Skeletal muscle tissue (tissue), 2 donors: ENCODE results near the gene STRN3. TPM values are rescaled to one million over a fixed set of nuclear protein-coding genes. Genes with fewer than 3 reads are reported as not detected.

ENCODE experiments used
- small RNA-seq: library from RNA; depleted of rRNA; stranded (forward); fragments of <200 nt; gene quantifications from one replicate; pipeline ENCODE3, GENCODE V24; 2014
- total RNA-seq: library from RNA; depleted of rRNA; stranded (reverse); fragments of >200 nt; gene quantifications from one replicate; pipeline ENCODE4 v1.2.3, GENCODE V29; 2014

Gene STRN3
- total RNA-seq, 1 donor from 2014 or later = 69.9 TPM

Small RNAs within 50 kb of the gene (small RNA-seq; reads per million reads assigned to genes)
- not detected for gene HIGD1AP17
- 0.60 reads per million, percentile 67 among the genes with 10 or more reads in this experiment for gene MIR624

Other genes with a start within 250 kb of the STRN3 start
- gene COCH, start 151.8 kb downstream of the STRN3 start, total RNA-seq = 3.1 TPM
- 14.6 TPM for gene AP4S1, start 730 bp downstream of the STRN3 start, total RNA-seq
- 234 TPM for gene HECTD1, start 181.4 kb upstream of the STRN3 start, total RNA-seq